ENCODE results near the gene RNF13. TPM values are rescaled to one million over a fixed set of nuclear protein-coding genes. Genes with fewer than 3 reads are reported as not detected.

The RNF13 gene
- total and polyA plus RNA-seq, 4 donors: 56.1 to 85.8 (median 70.8) TPM

GRCh38 chr3:149998946-149999345 is 185.9 kb downstream of the RNF13 start:
- H3K36me3 ChIP-seq (ENCODE audit: control insufficient read depth in 1 of 2, insufficient read depth in 2 of 2, low read length in 1 of 2): no peaks in the 10 kb centered on the region
- no peak overlapping the region for H3K4me3 ChIP-seq (ENCODE audit: low read length in 2 of 2)
- no peaks in the 10 kb centered on the region for H3K9me3 ChIP-seq (ENCODE audit: control insufficient read depth, low read length)
- no peak for DNase-seq
- no peak for ATAC-seq (ENCODE audit: low FRiP score)
- intact Hi-C loops (cut with DNase I): no loop called here
- 96 to 99% methylated on average over 1 of the region's 1 CpG for WGBS, 2 donors
- no peaks in the 10 kb centered on the region for H3K4me1 ChIP-seq (ENCODE audit: control insufficient read depth in 1 of 2, insufficient read depth in 2 of 2, low read length in 2 of 2)
- H3K27me3 ChIP-seq (ENCODE audit: control insufficient read depth in 1 of 2, insufficient read depth in 2 of 2, low read length in 1 of 2): no peaks in the 10 kb centered on the region
- H3K27ac ChIP-seq (ENCODE audit: low read depth in 1 of 2, low read length in 2 of 2): no peak overlapping the region

DNA sequence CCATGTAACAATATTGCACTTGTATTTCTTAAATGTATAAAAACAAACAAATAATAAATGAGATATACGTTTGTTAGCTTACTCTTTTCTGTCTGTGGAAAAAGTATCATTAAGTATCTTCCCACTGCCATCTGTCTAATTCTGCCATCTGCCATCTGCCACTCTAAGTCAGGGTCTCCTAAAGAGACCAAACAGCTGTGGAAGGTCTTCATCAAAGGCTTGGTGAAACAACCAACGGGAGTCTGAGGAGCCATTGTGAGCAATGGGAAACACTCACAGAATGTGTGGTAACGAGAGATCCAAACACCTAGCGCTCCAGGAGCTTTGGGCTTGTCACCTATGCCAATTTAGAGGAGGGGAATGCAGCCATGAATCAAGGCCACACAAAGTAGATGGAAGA is 186.4 kb downstream of the RNF13 start:
- H3K4me3 ChIP-seq (ENCODE audit: low read length in 2 of 2): no peak overlapping the region
- no peaks in the 10 kb centered on the region for H3K4me1 ChIP-seq (ENCODE audit: control insufficient read depth in 1 of 2, insufficient read depth in 2 of 2, low read length in 2 of 2)
- 95% methylated on average over 4 of the region's 4 CpGs for WGBS, 2 donors
- no peaks in the 10 kb centered on the region for H3K36me3 ChIP-seq (ENCODE audit: control insufficient read depth in 1 of 2, insufficient read depth in 2 of 2, low read length in 1 of 2)
- H3K9me3 ChIP-seq (ENCODE audit: control insufficient read depth, low read length): no peaks in the 10 kb centered on the region
- no peak for DNase-seq
- ATAC-seq (ENCODE audit: low FRiP score): no peak
- H3K27ac ChIP-seq (ENCODE audit: low read depth in 1 of 2, low read length in 2 of 2): no peak overlapping the region
- intact Hi-C loops (cut with DNase I): no loop called here
- no peaks in the 10 kb centered on the region for H3K27me3 ChIP-seq (ENCODE audit: control insufficient read depth in 1 of 2, insufficient read depth in 2 of 2, low read length in 1 of 2)

DNA sequence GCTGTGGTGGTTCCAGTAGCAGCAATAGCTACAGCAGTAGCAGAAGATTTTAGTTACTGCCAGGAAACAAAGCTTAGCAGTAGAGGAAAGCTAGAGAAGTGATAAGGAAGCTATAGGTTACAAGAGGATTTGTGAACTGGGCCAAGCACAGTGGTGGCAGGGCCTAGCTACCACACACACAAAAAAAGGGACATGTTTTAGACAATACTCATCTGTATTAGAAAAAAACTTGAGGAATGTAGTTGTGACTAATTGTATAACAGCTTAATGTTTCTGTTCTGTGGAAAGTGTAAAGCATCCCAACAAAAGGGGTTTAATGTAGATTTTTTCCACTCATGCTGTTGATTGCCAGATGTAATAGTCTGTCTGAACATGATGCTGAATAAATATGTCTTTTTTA is 187.6 kb downstream of the RNF13 start:
- ATAC-seq (ENCODE audit: low FRiP score) (no peak), DNase-seq (no peak)
- Histone ChIP-seq H3K27me3 (ENCODE audit: control insufficient read depth in 1 of 2, insufficient read depth in 2 of 2, low read length in 1 of 2) (no peaks in the 10 kb centered on the region), H3K9me3 (ENCODE audit: control insufficient read depth, low read length) (no peaks in the 10 kb centered on the region), H3K4me3 (ENCODE audit: low read length in 2 of 2) (no peak overlapping the region), H3K27ac (ENCODE audit: low read depth in 1 of 2, low read length in 2 of 2) (no peak overlapping the region), H3K36me3 (ENCODE audit: control insufficient read depth in 1 of 2, insufficient read depth in 2 of 2, low read length in 1 of 2) (no peaks in the 10 kb centered on the region), H3K4me1 (ENCODE audit: control insufficient read depth in 1 of 2, insufficient read depth in 2 of 2, low read length in 2 of 2) (no peaks in the 10 kb centered on the region)
- intact Hi-C loops (cut with DNase I): no loop called here

- H3K36me3 ChIP-seq (ENCODE audit: control insufficient read depth in 1 of 2, insufficient read depth in 2 of 2, low read length in 1 of 2): no peaks in the 10 kb centered on the region
- no peak overlapping the region for H3K4me3 ChIP-seq (ENCODE audit: low read length in 2 of 2)
- no peaks in the 10 kb centered on the region for H3K4me1 ChIP-seq (ENCODE audit: control insufficient read depth in 1 of 2, insufficient read depth in 2 of 2, low read length in 2 of 2)
- WGBS, 2 donors: 89% methylated on average over 4 of the region's 4 CpGs
- DNase-seq: no peak
- no peak overlapping the region for H3K27ac ChIP-seq (ENCODE audit: low read depth in 1 of 2, low read length in 2 of 2)
- ATAC-seq (ENCODE audit: low FRiP score): no peak
- H3K27me3 ChIP-seq (ENCODE audit: control insufficient read depth in 1 of 2, insufficient read depth in 2 of 2, low read length in 1 of 2): no peaks in the 10 kb centered on the region
- no peaks in the 10 kb centered on the region for H3K9me3 ChIP-seq (ENCODE audit: control insufficient read depth, low read length)
- intact Hi-C loops (cut with DNase I): no loop called here
Measured at GRCh38 chr3:150005243-150006112, 192.5 kb downstream of the RNF13 start.

DNA sequence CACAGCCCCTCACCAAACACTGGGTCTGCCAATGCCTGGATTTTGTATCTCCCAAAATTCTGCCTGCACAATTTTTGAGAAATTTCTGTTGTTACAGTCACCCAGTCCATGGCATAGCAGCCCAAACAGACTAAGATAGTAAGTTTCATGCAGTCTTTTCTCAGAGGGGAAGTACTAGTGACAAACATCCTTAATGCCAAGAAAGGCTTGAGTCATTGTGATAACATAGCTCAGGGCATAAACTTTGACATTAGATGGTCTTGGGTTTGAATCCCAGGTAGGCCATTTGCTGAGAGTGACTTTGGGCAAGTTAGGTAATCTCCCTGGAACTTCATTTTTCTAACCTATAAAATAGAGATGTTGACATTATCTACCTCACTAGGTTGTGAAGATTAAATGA is 193.8 kb downstream of the RNF13 start:
- Histone ChIP-seq H3K9me3 (ENCODE audit: control insufficient read depth, low read length) (no peaks in the 10 kb centered on the region), H3K4me3 (ENCODE audit: low read length in 2 of 2) (no peak overlapping the region), H3K4me1 (ENCODE audit: control insufficient read depth in 1 of 2, insufficient read depth in 2 of 2, low read length in 2 of 2) (no peaks in the 10 kb centered on the region), H3K27ac (ENCODE audit: low read depth in 1 of 2, low read length in 2 of 2) (no peak overlapping the region), H3K36me3 (ENCODE audit: control insufficient read depth in 1 of 2, insufficient read depth in 2 of 2, low read length in 1 of 2) (no peaks in the 10 kb centered on the region), H3K27me3 (ENCODE audit: control insufficient read depth in 1 of 2, insufficient read depth in 2 of 2, low read length in 1 of 2) (no peaks in the 10 kb centered on the region)
- ATAC-seq (ENCODE audit: low FRiP score) (no peak), DNase-seq (no peak)
- intact Hi-C loops (cut with DNase I): no loop called here

Other genes with a start within 250 kb of the RNF13 start
- 100 to 1,000 TPM; 148 to 225 TPM for gene WWTR1, start 155.2 kb upstream of the RNF13 start, total RNA-seq
- gene WWTR1, start 155.2 kb upstream of the RNF13 start, polyA plus RNA-seq: 100 to 1,000 TPM in 1 of 2 donors, 10 to 100 TPM in 1; 93.5 to 115 TPM
- gene COMMD2, start 60.7 kb upstream of the RNF13 start, total RNA-seq: 10 to 100 TPM; 34.0 to 34.4 TPM
- 10 to 100 TPM; 14.9 to 20.3 TPM for gene COMMD2, start 60.7 kb upstream of the RNF13 start, polyA plus RNA-seq
- gene ANKUB1, start 20.7 kb upstream of the RNF13 start, total RNA-seq: not detected
- not detected for gene ANKUB1, start 20.7 kb upstream of the RNF13 start, polyA plus RNA-seq
- gene PFN2, start 157.7 kb downstream of the RNF13 start, total RNA-seq: 100 to 1,000 TPM; 115 to 127 TPM
- gene PFN2, start 157.7 kb downstream of the RNF13 start, polyA plus RNA-seq: 100 to 1,000 TPM; 163 to 185 TPM